KMS-11 (cell line): Measurements from ENCODE around the gene ZNF668.

ENCODE experiments used
- H2AFZ ChIP-seq: fragments of 200-600 bp; sonication (generic); 2 replicates; pipeline ENCODE4 v1.6.1; 2016; ENCODE audit warnings: antibody characterized with exemption, mixed run types, low read depth
- H3K27ac ChIP-seq: fragments of 200-600 bp; sonication (generic); 2 replicates; pipeline ENCODE4 v1.6.1; 2016; ENCODE audit warnings: mild to moderate bottlenecking, mixed run types
- H3K27me3 ChIP-seq: fragments of 200-600 bp; sonication (generic); 2 replicates; pipeline ENCODE4 v1.6.1; 2017; ENCODE audit warnings: mild to moderate bottlenecking, low read depth, mixed run types, moderate library complexity; ENCODE audit not compliant: insufficient read depth
- H3K36me3 ChIP-seq: fragments of 200-600 bp; sonication (generic); 2 replicates; pipeline ENCODE4 v1.6.1; 2017; ENCODE audit warnings: mild to moderate bottlenecking, mixed run types; ENCODE audit not compliant: insufficient read depth
- H3K4me1 ChIP-seq: fragments of 200-600 bp; sonication (generic); 2 replicates; pipeline ENCODE4 v1.6.1; 2016; ENCODE audit warnings: mild to moderate bottlenecking, low read depth, mixed run types; ENCODE audit not compliant: poor library complexity, severe bottlenecking
- H3K4me2 ChIP-seq: fragments of 200-600 bp; sonication (generic); 2 replicates; pipeline ENCODE4 v1.7.0; 2016; ENCODE audit warnings: mild to moderate bottlenecking, mixed run types
- H3K4me3 ChIP-seq: fragments of 200-600 bp; sonication (generic); IDR thresholded peaks from 2 replicates; pipeline ENCODE4 v1.6.1; 2017; ENCODE audit warnings: low read depth, low read length, mixed read lengths; ENCODE audit not compliant: insufficient read depth
- H3K79me2 ChIP-seq: fragments of 200-600 bp; sonication (generic); 2 replicates; pipeline ENCODE4 v1.6.1; 2016; ENCODE audit warnings: low read depth, mixed run types; ENCODE audit not compliant: insufficient read depth
- H3K9ac ChIP-seq: fragments of 200-600 bp; sonication (generic); 2 replicates; pipeline ENCODE4 v1.6.1; 2016; ENCODE audit warnings: mild to moderate bottlenecking, mixed run types
- H4K20me1 ChIP-seq: fragments of 200-600 bp; sonication (generic); 2 replicates; pipeline ENCODE4 v1.6.1; 2016; ENCODE audit warnings: mild to moderate bottlenecking, mixed run types; ENCODE audit not compliant: insufficient read depth
- TF ChIP-seq, protein P1 (sequence below): fragments of 200-600 bp; sonication (generic); conservative IDR thresholded peaks from 2 replicates; pipeline ENCODE4 v1.6.1; 2017; ENCODE audit warnings: low read depth, mild to moderate bottlenecking, antibody characterized with exemption, low read length, moderate library complexity, mixed read lengths

Gene ZNF668

DNA sequence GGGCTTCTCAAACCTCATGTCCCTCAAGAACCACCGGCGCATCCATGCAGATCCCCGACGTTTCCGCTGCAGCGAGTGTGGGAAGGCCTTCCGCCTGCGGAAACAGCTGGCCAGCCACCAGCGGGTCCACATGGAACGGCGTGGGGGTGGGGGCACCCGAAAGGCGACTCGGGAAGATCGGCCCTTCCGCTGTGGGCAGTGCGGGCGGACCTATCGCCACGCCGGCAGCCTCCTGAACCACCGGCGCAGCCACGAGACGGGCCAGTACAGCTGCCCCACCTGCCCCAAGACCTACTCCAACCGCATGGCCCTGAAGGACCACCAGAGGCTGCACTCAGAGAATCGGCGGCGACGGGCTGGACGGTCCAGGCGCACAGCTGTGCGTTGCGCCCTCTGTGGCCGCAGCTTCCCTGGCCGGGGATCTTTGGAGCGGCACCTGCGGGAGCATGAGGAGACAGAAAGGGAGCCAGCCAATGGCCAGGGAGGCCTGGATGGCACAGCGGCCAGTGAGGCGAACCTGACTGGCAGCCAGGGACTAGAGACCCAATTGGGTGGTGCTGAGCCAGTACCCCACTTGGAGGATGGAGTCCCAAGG is 6.1 kb upstream of the ZNF668 start:
- no peaks in the 10 kb centered on the region; the same call in 1 of the 2 replicates for H3K36me3 ChIP-seq
- H3K4me1 ChIP-seq = peaks cover 7% of the 10 kb centered on the region
- no peak overlapping the region for H2AFZ ChIP-seq
- no peak overlapping the region for H3K4me3 ChIP-seq
- H3K4me2 ChIP-seq = no peak overlapping the region
- H4K20me1 ChIP-seq = no peaks in the 10 kb centered on the region
- peaks cover 32% of the 10 kb centered on the region for H3K79me2 ChIP-seq
- H3K9ac ChIP-seq = no peak overlapping the region
- no peaks in the 10 kb centered on the region for H3K27me3 ChIP-seq
- H3K27ac ChIP-seq = no peak overlapping the region
- TF ChIP-seq, protein P1, sequence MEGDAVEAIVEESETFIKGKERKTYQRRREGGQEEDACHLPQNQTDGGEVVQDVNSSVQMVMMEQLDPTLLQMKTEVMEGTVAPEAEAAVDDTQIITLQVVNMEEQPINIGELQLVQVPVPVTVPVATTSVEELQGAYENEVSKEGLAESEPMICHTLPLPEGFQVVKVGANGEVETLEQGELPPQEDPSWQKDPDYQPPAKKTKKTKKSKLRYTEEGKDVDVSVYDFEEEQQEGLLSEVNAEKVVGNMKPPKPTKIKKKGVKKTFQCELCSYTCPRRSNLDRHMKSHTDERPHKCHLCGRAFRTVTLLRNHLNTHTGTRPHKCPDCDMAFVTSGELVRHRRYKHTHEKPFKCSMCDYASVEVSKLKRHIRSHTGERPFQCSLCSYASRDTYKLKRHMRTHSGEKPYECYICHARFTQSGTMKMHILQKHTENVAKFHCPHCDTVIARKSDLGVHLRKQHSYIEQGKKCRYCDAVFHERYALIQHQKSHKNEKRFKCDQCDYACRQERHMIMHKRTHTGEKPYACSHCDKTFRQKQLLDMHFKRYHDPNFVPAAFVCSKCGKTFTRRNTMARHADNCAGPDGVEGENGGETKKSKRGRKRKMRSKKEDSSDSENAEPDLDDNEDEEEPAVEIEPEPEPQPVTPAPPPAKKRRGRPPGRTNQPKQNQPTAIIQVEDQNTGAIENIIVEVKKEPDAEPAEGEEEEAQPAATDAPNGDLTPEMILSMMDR = no peak

DNA sequence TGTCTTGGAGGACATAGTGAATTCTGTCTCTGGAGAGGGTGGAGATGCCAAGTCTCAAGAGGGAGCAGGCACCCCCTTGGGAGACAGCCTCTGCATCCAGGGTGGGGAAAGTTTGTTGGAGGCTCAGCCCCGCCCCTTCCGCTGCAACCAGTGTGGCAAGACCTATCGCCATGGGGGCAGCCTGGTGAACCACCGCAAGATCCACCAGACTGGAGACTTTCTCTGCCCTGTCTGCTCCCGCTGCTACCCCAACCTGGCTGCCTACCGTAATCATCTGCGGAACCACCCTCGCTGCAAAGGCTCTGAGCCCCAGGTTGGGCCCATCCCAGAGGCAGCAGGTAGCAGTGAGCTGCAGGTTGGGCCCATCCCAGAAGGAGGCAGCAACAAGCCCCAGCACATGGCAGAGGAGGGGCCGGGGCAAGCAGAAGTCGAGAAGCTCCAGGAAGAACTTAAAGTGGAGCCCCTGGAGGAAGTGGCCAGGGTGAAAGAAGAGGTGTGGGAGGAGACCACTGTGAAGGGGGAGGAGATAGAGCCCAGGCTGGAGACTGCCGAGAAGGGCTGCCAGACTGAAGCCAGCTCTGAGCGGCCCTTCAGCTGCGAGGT is 5.4 kb upstream of the ZNF668 start:
- Histone ChIP-seq H4K20me1 (no peaks in the 10 kb centered on the region), H3K36me3 (no peaks in the 10 kb centered on the region; the same call in 1 of the 2 replicates), H3K27me3 (no peaks in the 10 kb centered on the region), H3K4me1 (peaks cover 10% of the 10 kb centered on the region), H3K4me2 (no peak overlapping the region), H3K27ac (no peak overlapping the region), H3K4me3 (no peak overlapping the region), H2AFZ (no peak overlapping the region), H3K9ac (no peak overlapping the region), H3K79me2 (peaks cover 39% of the 10 kb centered on the region)
- TF ChIP-seq, protein P1 = no peak

DNA sequence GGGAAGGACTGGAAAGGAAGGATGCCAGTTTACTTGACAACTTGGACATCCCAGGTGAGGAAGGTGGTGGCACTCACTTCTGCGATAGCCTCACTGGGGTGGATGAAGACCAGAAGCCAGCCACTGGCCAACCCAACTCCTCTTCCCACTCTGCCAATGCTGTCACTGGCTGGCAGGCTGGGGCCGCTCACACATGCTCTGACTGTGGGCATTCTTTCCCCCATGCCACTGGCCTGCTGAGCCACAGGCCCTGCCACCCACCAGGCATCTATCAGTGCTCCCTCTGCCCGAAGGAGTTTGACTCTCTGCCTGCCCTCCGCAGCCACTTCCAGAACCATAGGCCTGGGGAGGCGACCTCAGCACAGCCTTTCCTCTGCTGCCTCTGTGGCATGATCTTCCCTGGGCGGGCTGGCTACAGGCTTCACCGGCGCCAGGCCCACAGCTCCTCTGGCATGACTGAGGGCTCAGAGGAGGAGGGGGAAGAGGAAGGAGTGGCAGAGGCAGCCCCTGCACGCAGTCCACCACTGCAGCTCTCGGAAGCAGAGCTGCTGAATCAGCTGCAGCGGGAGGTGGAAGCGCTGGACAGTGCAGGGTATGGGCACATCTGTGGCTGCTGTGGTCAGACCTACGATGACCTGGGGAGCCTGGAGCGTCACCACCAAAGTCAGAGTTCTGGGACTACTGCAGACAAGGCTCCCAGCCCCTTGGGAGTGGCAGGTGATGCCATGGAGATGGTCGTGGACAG is 4.7 kb upstream of the ZNF668 start:
- H4K20me1 ChIP-seq = no peaks in the 10 kb centered on the region

DNA sequence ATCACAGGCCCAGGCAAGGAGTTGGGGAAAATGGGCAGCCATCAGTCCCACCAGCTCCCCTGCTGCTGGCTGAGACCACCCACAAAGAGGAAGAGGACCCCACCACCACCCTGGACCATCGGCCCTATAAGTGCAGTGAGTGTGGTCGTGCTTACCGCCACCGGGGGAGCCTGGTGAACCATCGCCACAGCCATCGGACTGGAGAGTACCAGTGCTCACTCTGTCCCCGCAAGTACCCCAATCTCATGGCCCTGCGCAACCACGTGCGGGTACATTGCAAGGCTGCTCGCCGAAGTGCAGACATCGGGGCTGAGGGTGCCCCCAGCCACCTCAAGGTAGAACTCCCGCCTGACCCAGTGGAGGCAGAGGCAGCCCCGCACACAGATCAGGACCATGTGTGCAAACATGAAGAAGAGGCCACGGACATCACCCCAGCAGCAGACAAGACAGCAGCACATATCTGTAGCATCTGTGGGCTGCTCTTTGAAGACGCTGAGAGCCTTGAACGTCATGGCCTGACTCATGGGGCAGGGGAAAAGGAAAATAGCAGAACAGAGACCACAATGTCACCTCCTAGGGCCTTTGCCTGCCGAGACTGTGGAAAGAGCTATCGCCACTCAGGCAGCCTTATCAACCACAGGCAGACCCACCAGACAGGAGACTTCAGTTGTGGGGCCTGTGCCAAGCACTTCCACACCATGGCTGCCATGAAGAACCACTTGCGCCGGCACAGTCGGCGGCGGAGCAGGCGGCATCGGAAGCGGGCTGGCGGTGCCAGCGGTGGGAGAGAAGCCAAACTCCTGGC is 3.8 kb upstream of the ZNF668 start:
- no peak overlapping the region for H3K9ac ChIP-seq
- H2AFZ ChIP-seq = no peak overlapping the region
- H3K4me1 ChIP-seq = peaks cover 10% of the 10 kb centered on the region
- H3K27ac ChIP-seq = no peak overlapping the region
- TF ChIP-seq, protein P1 = no peak
- H3K4me3 ChIP-seq = no peak overlapping the region
- H4K20me1 ChIP-seq = no peaks in the 10 kb centered on the region
- H3K79me2 ChIP-seq = peaks cover 43% of the 10 kb centered on the region
- H3K27me3 ChIP-seq = no peaks in the 10 kb centered on the region
- H3K36me3 ChIP-seq = no peaks in the 10 kb centered on the region; the same call in 1 of the 2 replicates
- no peak overlapping the region for H3K4me2 ChIP-seq

More for the DNA sequence above, 4.7 kb upstream of the ZNF668 start:
- no peak overlapping the region for H3K9ac ChIP-seq
- H3K27me3 ChIP-seq = no peaks in the 10 kb centered on the region
- H3K4me3 ChIP-seq = no peak overlapping the region
- TF ChIP-seq, protein P1 = no peak
- H3K4me2 ChIP-seq = no peak overlapping the region
- no peak overlapping the region for H3K27ac ChIP-seq
- H3K36me3 ChIP-seq = no peaks in the 10 kb centered on the region; the same call in 1 of the 2 replicates
- H2AFZ ChIP-seq = no peak overlapping the region
- peaks cover 10% of the 10 kb centered on the region for H3K4me1 ChIP-seq
- H3K79me2 ChIP-seq = peaks cover 40% of the 10 kb centered on the region
